Measurements from ENCODE around the gene FAIM.

Gene FAIM

GRCh38 chr3:138578141-138578540, 30.4 kb upstream of the FAIM start:
- H2AFZ ChIP-seq (ENCODE audit: insufficient read depth, low read length, poor library complexity), result no peak overlapping the region
- H3K79me1 ChIP-seq (ENCODE audit: low read length), result no peaks in the 10 kb centered on the region
- no peak overlapping the region for H3K14ac ChIP-seq (ENCODE audit: low read length)
- no peak overlapping the region for H2BK120ac ChIP-seq (ENCODE audit: insufficient read depth, low read length, poor library complexity)
- H4K91ac ChIP-seq (ENCODE audit: low read depth, low read length), result no peak overlapping the region
- H2BK12ac ChIP-seq (ENCODE audit: low read length), result no peak overlapping the region
- no peak overlapping the region for H3K4ac ChIP-seq (ENCODE audit: low read depth, low read length)
- no peaks in the 10 kb centered on the region for H3K79me2 ChIP-seq (ENCODE audit: control insufficient read depth, insufficient read depth, low read length, poor library complexity)
- H3K9ac ChIP-seq (ENCODE audit: low read length), result no peak overlapping the region
- H3K9me3 ChIP-seq (ENCODE audit: insufficient read depth, low read depth, low read length), result peaks cover 7% of the 10 kb centered on the region
- no peak overlapping the region for H3K4me2 ChIP-seq (ENCODE audit: low read length)
- no peak overlapping the region for H3K23ac ChIP-seq (ENCODE audit: low read length)
- no CpG with 5 or more reads among the region's 4 CpGs for WGBS (ENCODE audit: extremely low coverage, insufficient coverage, insufficient read length)
- no peak for DNase-seq
- no peak overlapping the region for H3K4me3 ChIP-seq (ENCODE audit: low read depth, low read length)
- peaks cover 0 to 4% of the 10 kb centered on the region in 2 experiments for H3K4me1 ChIP-seq (ENCODE audit: control insufficient read depth in 1 of 2, insufficient read depth in 2 of 2, low read length in 2 of 2)
- no peak overlapping the region for H4K12ac ChIP-seq (ENCODE audit: low read depth, low read length)
- H3K18ac ChIP-seq (ENCODE audit: low read length), result no peak overlapping the region
- H3K36me3 ChIP-seq (ENCODE audit: control insufficient read depth in 1 of 2, insufficient read depth in 2 of 2, low read length in 2 of 2), result peaks cover 2 to 4% of the 10 kb centered on the region in 2 experiments
- H2AK5ac ChIP-seq (ENCODE audit: low read length), result no peak overlapping the region
- no peaks in the 10 kb centered on the region for H3K27me3 ChIP-seq (ENCODE audit: insufficient read depth, low read length)
- H2BK5ac ChIP-seq (ENCODE audit: low read depth, low read length, poor library complexity), result no peak overlapping the region
- H3K27ac ChIP-seq (ENCODE audit: low read depth, low read length), result no peak overlapping the region
- no peak overlapping the region for H4K8ac ChIP-seq (ENCODE audit: low read depth, low read length)

- no peaks in the 10 kb centered on the region for H3K27me3 ChIP-seq (ENCODE audit: insufficient read depth, low read length)
- H2BK12ac ChIP-seq (ENCODE audit: low read length), result no peak overlapping the region
- peaks cover 4% of the 10 kb centered on the region for H3K9me3 ChIP-seq (ENCODE audit: insufficient read depth, low read depth, low read length)
- no peak overlapping the region for H4K12ac ChIP-seq (ENCODE audit: low read depth, low read length)
- WGBS (ENCODE audit: extremely low coverage, insufficient coverage, insufficient read length), result no CpG with 5 or more reads among the region's 6 CpGs
- H2AFZ ChIP-seq (ENCODE audit: insufficient read depth, low read length, poor library complexity), result no peak overlapping the region
- H3K4me2 ChIP-seq (ENCODE audit: low read length), result no peak overlapping the region
- no peaks in the 10 kb centered on the region for H3K79me1 ChIP-seq (ENCODE audit: low read length)
- H2AK5ac ChIP-seq (ENCODE audit: low read length), result no peak overlapping the region
- no peak overlapping the region for H3K18ac ChIP-seq (ENCODE audit: low read length)
- peaks cover under 1 to 2% of the 10 kb centered on the region in 2 experiments for H3K36me3 ChIP-seq (ENCODE audit: control insufficient read depth in 1 of 2, insufficient read depth in 2 of 2, low read length in 2 of 2)
- no peak for DNase-seq
- no peak overlapping the region for H3K14ac ChIP-seq (ENCODE audit: low read length)
- H3K79me2 ChIP-seq (ENCODE audit: control insufficient read depth, insufficient read depth, low read length, poor library complexity), result no peaks in the 10 kb centered on the region
- no peak overlapping the region for H3K4me3 ChIP-seq (ENCODE audit: low read depth, low read length)
- H3K27ac ChIP-seq (ENCODE audit: low read depth, low read length), result no peak overlapping the region
- H2BK120ac ChIP-seq (ENCODE audit: insufficient read depth, low read length, poor library complexity), result no peak overlapping the region
- no peak overlapping the region for H2BK5ac ChIP-seq (ENCODE audit: low read depth, low read length, poor library complexity)
- no peak overlapping the region for H4K91ac ChIP-seq (ENCODE audit: low read depth, low read length)
- H3K9ac ChIP-seq (ENCODE audit: low read length), result no peak overlapping the region
- no peak overlapping the region for H3K4ac ChIP-seq (ENCODE audit: low read depth, low read length)
- H4K8ac ChIP-seq (ENCODE audit: low read depth, low read length), result no peak overlapping the region
- H3K4me1 ChIP-seq (ENCODE audit: control insufficient read depth in 1 of 2, insufficient read depth in 2 of 2, low read length in 2 of 2), result peaks cover 0 to 4% of the 10 kb centered on the region in 2 experiments
- H3K23ac ChIP-seq (ENCODE audit: low read length), result no peak overlapping the region
Observed at GRCh38 chr3:138578961-138579574, 29.5 kb upstream of the FAIM start.

- Histone ChIP-seq H2AK5ac (ENCODE audit: low read length) (no peak overlapping the region), H3K18ac (ENCODE audit: low read length) (no peak overlapping the region)
Observed at GRCh38 chr3:138587374-138587773, 21.2 kb upstream of the FAIM start.

GRCh38 chr3:138588445-138588844, 20.1 kb upstream of the FAIM start:
- Histone ChIP-seq H3K36me3 (ENCODE audit: control insufficient read depth in 1 of 2, insufficient read depth in 2 of 2, low read length in 2 of 2) (no peaks in the 10 kb centered on the region), H3K27ac (ENCODE audit: low read depth, low read length) (no peak overlapping the region), H3K79me1 (ENCODE audit: low read length) (no peaks in the 10 kb centered on the region), H2AFZ (ENCODE audit: insufficient read depth, low read length, poor library complexity) (no peak overlapping the region), H3K9ac (ENCODE audit: low read length) (no peak overlapping the region), H2AK5ac (ENCODE audit: low read length) (no peak overlapping the region), H3K4ac (ENCODE audit: low read depth, low read length) (no peak overlapping the region), H2BK5ac (ENCODE audit: low read depth, low read length, poor library complexity) (no peak overlapping the region), H3K14ac (ENCODE audit: low read length) (no peak overlapping the region), H3K18ac (ENCODE audit: low read length) (no peak overlapping the region), H2BK12ac (ENCODE audit: low read length) (no peak overlapping the region), H3K4me1 (ENCODE audit: control insufficient read depth in 1 of 2, insufficient read depth in 2 of 2, low read length in 2 of 2) (no peaks in the 10 kb centered on the region), H3K4me2 (ENCODE audit: low read length) (no peak overlapping the region), H4K8ac (ENCODE audit: low read depth, low read length) (no peak overlapping the region), H4K91ac (ENCODE audit: low read depth, low read length) (no peak overlapping the region), H4K12ac (ENCODE audit: low read depth, low read length) (no peak overlapping the region), H3K27me3 (ENCODE audit: insufficient read depth, low read length) (no peaks in the 10 kb centered on the region), H3K79me2 (ENCODE audit: control insufficient read depth, insufficient read depth, low read length, poor library complexity) (no peaks in the 10 kb centered on the region), H3K4me3 (ENCODE audit: low read depth, low read length) (no peak overlapping the region), H3K9me3 (ENCODE audit: insufficient read depth, low read depth, low read length) (no peaks in the 10 kb centered on the region), H2BK120ac (ENCODE audit: insufficient read depth, low read length, poor library complexity) (no peak overlapping the region), H3K23ac (ENCODE audit: low read length) (no peak overlapping the region)
- WGBS (ENCODE audit: extremely low coverage, insufficient coverage, insufficient read length), result no CpG with 5 or more reads among the region's 5 CpGs
- DNase-seq, result no peak

More at GRCh38 chr3:138587374-138587773, 21.2 kb upstream of the FAIM start:
- Histone ChIP-seq H3K23ac (ENCODE audit: low read length) (no peak overlapping the region), H3K79me2 (ENCODE audit: control insufficient read depth, insufficient read depth, low read length, poor library complexity) (no peaks in the 10 kb centered on the region), H3K9ac (ENCODE audit: low read length) (no peak overlapping the region), H3K27me3 (ENCODE audit: insufficient read depth, low read length) (no peaks in the 10 kb centered on the region), H2BK12ac (ENCODE audit: low read length) (no peak overlapping the region), H3K36me3 (ENCODE audit: control insufficient read depth in 1 of 2, insufficient read depth in 2 of 2, low read length in 2 of 2) (no peaks in the 10 kb centered on the region), H4K12ac (ENCODE audit: low read depth, low read length) (no peak overlapping the region), H3K14ac (ENCODE audit: low read length) (no peak overlapping the region), H4K8ac (ENCODE audit: low read depth, low read length) (no peak overlapping the region), H3K4me1 (ENCODE audit: control insufficient read depth in 1 of 2, insufficient read depth in 2 of 2, low read length in 2 of 2) (no peaks in the 10 kb centered on the region), H2BK120ac (ENCODE audit: insufficient read depth, low read length, poor library complexity) (no peak overlapping the region), H3K4me3 (ENCODE audit: low read depth, low read length) (no peak overlapping the region), H3K79me1 (ENCODE audit: low read length) (no peaks in the 10 kb centered on the region), H3K27ac (ENCODE audit: low read depth, low read length) (no peak overlapping the region), H3K4ac (ENCODE audit: low read depth, low read length) (no peak overlapping the region), H2BK5ac (ENCODE audit: low read depth, low read length, poor library complexity) (no peak overlapping the region), H2AFZ (ENCODE audit: insufficient read depth, low read length, poor library complexity) (no peak overlapping the region), H4K91ac (ENCODE audit: low read depth, low read length) (no peak overlapping the region), H3K4me2 (ENCODE audit: low read length) (no peak overlapping the region), H3K9me3 (ENCODE audit: insufficient read depth, low read depth, low read length) (no peaks in the 10 kb centered on the region)
- WGBS (ENCODE audit: extremely low coverage, insufficient coverage, insufficient read length), result no CpG with 5 or more reads among the region's 1 CpG
- DNase-seq, result no peak
